Keratinocyte (primary cell): ENCODE data around the gene HIVEP2.

ENCODE experiments used
- EZH2 ChIP-seq: IDR thresholded peaks from one replicate; pipeline ENCODE4 v1.6.1; 2012; ENCODE audit warnings: inconsistent platforms, mild to moderate bottlenecking, low read length, moderate library complexity
- TF ChIP-seq, protein P1 (sequence below), 3 experiments: IDR thresholded peaks in 1 of 3; conservative IDR thresholded peaks in 1 of 3; optimal IDR thresholded peaks in 1 of 3; 2 replicates in 2 of 3; 3 replicates in 1 of 3; pipeline versions ENCODE3 to v1.5.1; 2011; ENCODE audit warnings: low read length in 3 of 3, mild to moderate bottlenecking in 3 of 3, moderate library complexity in 2 of 3, control low read depth in 1 of 3, inconsistent platforms in 1 of 3; ENCODE audit not compliant: insufficient read depth in 2 of 3; ENCODE audit errors: extremely low read depth in 1 of 3

- TF ChIP-seq, protein P1, sequence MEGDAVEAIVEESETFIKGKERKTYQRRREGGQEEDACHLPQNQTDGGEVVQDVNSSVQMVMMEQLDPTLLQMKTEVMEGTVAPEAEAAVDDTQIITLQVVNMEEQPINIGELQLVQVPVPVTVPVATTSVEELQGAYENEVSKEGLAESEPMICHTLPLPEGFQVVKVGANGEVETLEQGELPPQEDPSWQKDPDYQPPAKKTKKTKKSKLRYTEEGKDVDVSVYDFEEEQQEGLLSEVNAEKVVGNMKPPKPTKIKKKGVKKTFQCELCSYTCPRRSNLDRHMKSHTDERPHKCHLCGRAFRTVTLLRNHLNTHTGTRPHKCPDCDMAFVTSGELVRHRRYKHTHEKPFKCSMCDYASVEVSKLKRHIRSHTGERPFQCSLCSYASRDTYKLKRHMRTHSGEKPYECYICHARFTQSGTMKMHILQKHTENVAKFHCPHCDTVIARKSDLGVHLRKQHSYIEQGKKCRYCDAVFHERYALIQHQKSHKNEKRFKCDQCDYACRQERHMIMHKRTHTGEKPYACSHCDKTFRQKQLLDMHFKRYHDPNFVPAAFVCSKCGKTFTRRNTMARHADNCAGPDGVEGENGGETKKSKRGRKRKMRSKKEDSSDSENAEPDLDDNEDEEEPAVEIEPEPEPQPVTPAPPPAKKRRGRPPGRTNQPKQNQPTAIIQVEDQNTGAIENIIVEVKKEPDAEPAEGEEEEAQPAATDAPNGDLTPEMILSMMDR (optimal IDR thresholded peaks at IDR 0.05 in 1 of 3, IDR thresholded peaks at IDR 0.05 in 1 of 3, conservative IDR thresholded peaks at IDR 0.05 in 1 of 3; ENCODE audit: extremely low read depth in 1 of 3, insufficient read depth in 2 of 3, low read length in 3 of 3): no peak
- TF ChIP-seq EZH2: no peak
These were observed 11.3 kb downstream of the HIVEP2 start for GRCh38 chr6:142933701-142934100.
